Thymus (tissue), 11 donors: ENCODE results near the gene PCNT. TPM values are rescaled to one million over a fixed set of nuclear protein-coding genes. Genes with fewer than 3 reads are reported as not detected.

Source experiments
- DNase-seq, 9 donors: peaks; one replicate each; pipeline ENCODE4 v3.0.0-alpha.2; 2013; ENCODE audit warnings: low spot score in 9 of 9, low read depth in 6 of 9, missing footprints in 1 of 9
- H3K27ac ChIP-seq, 2 donors: one replicate each; pipeline ENCODE4 v1.5.1; 2013; ENCODE audit warnings: control low read depth in 1 of 2, low read depth in 1 of 2, low read length in 1 of 2, mild to moderate bottlenecking in 1 of 2, moderate library complexity in 1 of 2
- H3K27me3 ChIP-seq, 2 donors: one replicate each; pipeline ENCODE4 v1.5.1; 2013; ENCODE audit warnings: low read length in 1 of 2; ENCODE audit not compliant: control insufficient read depth in 2 of 2, insufficient read depth in 1 of 2
- H3K36me3 ChIP-seq, 2 donors: one replicate each; pipeline ENCODE4 v1.5.1; 2013; ENCODE audit warnings: low read length in 1 of 2, mild to moderate bottlenecking in 1 of 2, moderate library complexity in 1 of 2; ENCODE audit not compliant: control insufficient read depth in 2 of 2, insufficient read depth in 2 of 2
- H3K4me1 ChIP-seq, 2 donors: one replicate each; pipeline ENCODE4 v1.5.1; 2013; ENCODE audit warnings: low read length in 2 of 2; ENCODE audit not compliant: control insufficient read depth in 2 of 2, insufficient read depth in 2 of 2
- H3K4me3 ChIP-seq, 2 donors: one replicate each; pipeline ENCODE4 v1.5.1; 2013; ENCODE audit warnings: low read length in 2 of 2, control low read depth in 1 of 2, mild to moderate bottlenecking in 1 of 2
- H3K9me3 ChIP-seq, 2 donors: one replicate each; pipeline ENCODE4 v1.5.1; 2013; ENCODE audit warnings: low read length in 1 of 2, mild to moderate bottlenecking in 1 of 2; ENCODE audit not compliant: control insufficient read depth in 2 of 2, insufficient read depth in 1 of 2
- WGBS: extraction: QIAGEN DNeasy Blood & Tissue Kit; methylation state at CpG from one replicate; pipeline ENCODE4 v1.1.7; 2013; 5-methylcytosine and 5-hydroxymethylcytosine counted together
- polyA plus RNA-seq: library from polyadenylated mRNA; stranded (reverse); fragments of 200-250 nt; gene quantifications from one replicate; pipeline ENCODE4 v1.2.3, GENCODE V29; 2013
- total RNA-seq: library from RNA; stranded (reverse); fragments of 120-200 nt; gene quantifications from one replicate; pipeline ENCODE4 v1.2.4, GENCODE V29; 2013
- donor health status: healthy.

Gene PCNT
- total and polyA plus RNA-seq, 2 donors = 16.7 to 20.7 TPM

DNA sequence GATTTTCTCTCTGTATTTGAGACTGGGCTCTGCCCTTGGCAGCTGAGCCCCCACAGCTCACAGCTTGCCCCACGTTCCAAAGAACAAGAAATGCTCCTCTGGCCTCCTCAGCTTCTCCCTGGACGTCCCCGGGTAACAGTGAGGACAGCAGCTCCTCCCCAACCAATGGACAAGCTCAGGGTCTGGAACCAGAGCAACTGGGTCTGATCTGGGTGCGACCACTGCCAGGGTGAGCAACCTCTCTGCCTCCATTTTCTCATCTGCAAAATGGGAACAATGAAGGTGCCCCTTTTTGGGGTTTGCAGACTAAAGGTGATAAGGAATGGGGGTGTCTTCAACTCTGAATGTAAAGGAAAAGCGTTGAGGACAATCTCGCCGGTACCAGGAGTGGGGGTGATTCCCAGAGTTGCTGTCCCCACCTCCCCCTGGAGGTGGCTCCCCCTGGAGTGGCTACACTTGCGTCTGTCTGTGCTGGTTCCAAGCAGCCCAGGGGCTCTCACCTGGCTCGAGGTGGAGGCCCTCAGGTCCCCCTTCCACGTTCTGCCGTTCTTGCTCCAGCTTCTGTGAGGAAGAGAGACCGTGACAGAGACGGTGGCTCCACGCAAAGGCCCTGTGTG, 7.1 kb upstream of the PCNT start:
- Histone ChIP-seq H3K27me3 (no peaks in the 10 kb centered on the region), H3K4me1 (peaks cover 1 to 26% of the 10 kb centered on the region in 2 donors), H3K9me3 (no peaks in the 10 kb centered on the region), H3K36me3 (peaks cover 46 to 54% of the 10 kb centered on the region in 2 donors), H3K4me3 (no peak overlapping the region), H3K27ac (no peak overlapping the region)
- no peak for DNase-seq
- WGBS = 97% methylated on average over 14 of the region's 14 CpGs

DNA sequence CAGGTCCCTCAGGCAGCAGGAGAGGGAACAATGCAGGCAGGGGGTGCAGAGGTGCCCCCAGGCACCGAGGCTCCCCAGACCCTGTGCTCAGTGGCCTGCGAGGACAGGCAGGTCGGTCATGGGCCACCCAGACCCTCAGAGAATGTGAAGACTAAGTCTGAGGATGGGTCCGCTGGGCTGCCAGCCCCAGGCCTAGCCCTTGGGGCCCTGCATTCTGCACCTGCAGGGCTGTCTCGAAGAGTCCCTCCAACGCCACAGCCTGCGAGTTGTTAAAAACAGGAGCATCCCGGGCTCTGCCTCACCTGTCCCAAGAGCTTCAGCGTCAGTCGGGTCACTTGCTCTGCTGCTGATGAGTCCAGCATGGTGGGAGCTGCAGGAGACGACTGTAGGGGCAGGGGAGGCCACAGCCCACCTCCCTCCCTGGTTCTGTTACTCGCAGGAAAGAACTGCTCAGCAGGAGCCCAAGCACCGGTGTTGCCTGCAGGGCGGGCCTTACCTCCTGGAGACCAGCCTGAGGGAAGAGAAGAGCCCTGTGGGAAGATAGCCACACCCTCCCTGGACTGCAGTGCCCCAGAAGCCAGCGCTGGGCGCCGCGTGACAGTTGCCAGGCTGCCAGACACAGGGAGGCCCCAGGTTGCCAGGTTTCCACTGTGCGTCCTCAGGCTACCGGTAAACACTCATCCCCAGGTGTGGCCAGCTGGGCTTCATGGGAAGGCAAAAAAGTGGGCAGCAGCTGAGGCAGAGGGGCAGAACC, 6.1 kb upstream of the PCNT start:
- no peak overlapping the region for H3K27ac ChIP-seq
- H3K27me3 ChIP-seq = no peaks in the 10 kb centered on the region
- DNase-seq = no peak
- WGBS = 97% methylated on average over 20 of the region's 20 CpGs
- H3K4me3 ChIP-seq = no peak overlapping the region
- no peaks in the 10 kb centered on the region for H3K9me3 ChIP-seq
- peaks cover 45 to 51% of the 10 kb centered on the region in 2 donors for H3K36me3 ChIP-seq
- peaks cover 12 to 37% of the 10 kb centered on the region in 2 donors for H3K4me1 ChIP-seq

DNA sequence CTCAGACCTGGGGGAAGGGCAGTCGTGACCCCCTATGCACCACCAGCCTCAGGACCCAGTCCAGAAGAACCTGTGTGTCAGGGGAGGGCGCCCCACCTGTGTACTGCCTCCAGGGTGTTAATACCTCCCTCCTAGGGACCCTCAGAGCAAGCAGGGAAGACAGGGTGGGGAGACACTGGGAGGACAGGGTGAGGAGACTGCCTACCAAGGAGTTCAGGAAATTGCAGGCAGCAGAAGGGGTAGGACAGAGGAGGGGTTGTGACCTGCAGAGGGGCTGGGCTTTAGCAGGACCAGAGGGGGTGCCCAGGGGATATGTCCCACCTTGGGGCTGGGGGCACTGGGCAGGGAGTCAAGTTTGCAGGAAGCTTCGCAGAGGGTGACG, 5.5 kb upstream of the PCNT start:
- H3K4me1 ChIP-seq = peaks cover 15 to 40% of the 10 kb centered on the region in 2 donors
- H3K36me3 ChIP-seq = peaks cover 40 to 45% of the 10 kb centered on the region in 2 donors
- no peaks in the 10 kb centered on the region for H3K9me3 ChIP-seq
- DNase-seq = no peak
- H3K27ac ChIP-seq = no peak overlapping the region
- WGBS = 98% methylated on average over 4 of the region's 4 CpGs
- H3K4me3 ChIP-seq = no peak overlapping the region
- H3K27me3 ChIP-seq = no peaks in the 10 kb centered on the region

DNA sequence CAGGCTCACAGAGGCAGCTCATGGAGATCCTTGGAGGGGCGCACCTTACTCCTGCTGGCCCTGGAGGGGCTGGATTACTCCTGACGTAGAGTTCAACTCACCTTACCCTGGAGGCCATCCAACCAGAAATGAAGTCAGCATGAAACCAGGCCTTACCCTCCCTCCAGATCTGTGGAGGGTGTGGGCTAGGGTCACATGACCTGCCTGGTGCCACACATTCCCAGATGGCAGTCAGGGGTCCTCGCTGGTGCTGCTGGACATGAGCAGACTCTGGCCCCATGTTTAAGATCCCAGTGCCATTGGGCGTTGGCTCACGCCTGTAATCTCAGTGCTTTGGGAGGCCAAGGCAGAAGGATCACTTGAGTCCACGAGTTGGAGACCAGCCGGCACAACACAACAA, 4.8 kb upstream of the PCNT start:
- Histone ChIP-seq H3K4me1 (peaks cover 15 to 40% of the 10 kb centered on the region in 2 donors), H3K27ac (no peak overlapping the region), H3K9me3 (no peaks in the 10 kb centered on the region), H3K4me3 (no peak overlapping the region), H3K36me3 (peaks cover 35 to 41% of the 10 kb centered on the region in 2 donors), H3K27me3 (no peaks in the 10 kb centered on the region)
- WGBS = 97% methylated on average over 7 of the region's 7 CpGs
- DNase-seq = no peak

- peak overlapping the region; percentile 58 to 60 for H3K27ac ChIP-seq
- peaks cover 27 to 29% of the 10 kb centered on the region in 2 donors for H3K36me3 ChIP-seq
- peak overlapping the region; percentile 21 to 98 for H3K4me3 ChIP-seq
- H3K9me3 ChIP-seq = no peaks in the 10 kb centered on the region
- H3K4me1 ChIP-seq = peaks cover 15 to 41% of the 10 kb centered on the region in 2 donors
- 9% methylated on average over 4 of the region's 4 CpGs for WGBS
- H3K27me3 ChIP-seq = no peaks in the 10 kb centered on the region
- DNase-seq = peak in 2 of 9 donors; percentile 13 to 47
Observed at GRCh38 chr21:46320331-46320801, 3.6 kb upstream of the PCNT start.

DNA sequence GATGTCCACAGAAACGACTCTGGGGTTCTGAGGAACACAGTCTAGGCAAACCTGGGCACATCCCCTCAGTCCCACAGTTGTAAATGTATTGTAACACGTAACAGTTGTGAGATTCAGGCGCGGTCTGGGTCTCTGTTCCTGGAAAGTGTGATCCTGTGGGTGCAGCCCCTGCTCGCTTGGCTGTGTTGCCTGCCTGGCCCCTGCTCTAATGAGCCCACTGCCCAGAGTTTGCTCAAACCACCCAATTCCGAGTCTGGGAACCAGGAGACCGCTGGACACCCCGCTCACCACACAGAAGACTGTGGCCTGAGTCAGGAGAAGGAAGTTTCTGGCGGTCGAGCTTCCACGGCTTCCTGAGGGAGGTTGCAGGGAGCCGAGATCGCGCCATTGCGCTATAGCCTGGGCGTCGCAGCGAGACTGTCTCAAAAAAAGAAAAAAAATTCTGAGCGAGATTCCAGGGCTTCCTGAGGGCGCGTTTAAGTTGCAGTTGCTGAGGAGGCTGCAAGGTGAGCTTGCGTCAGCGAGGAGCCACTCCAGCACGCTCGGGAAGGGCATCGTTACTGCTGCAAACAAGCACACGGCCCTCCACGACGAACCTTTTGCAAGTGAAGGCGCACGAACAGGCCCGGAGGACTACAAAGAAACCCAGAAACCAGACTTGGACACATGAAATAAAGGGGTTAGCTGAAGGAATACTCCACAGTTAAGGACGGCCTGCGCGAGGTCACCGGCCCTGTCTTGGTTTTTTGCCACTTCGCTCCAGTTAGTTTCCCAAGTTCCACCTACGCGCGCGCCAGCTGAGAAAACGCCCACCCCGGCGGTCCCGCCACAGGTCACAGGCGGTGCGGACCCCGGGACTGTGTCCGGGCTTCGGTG, 1.4 kb upstream of the PCNT start:
- Histone ChIP-seq H3K4me1 (peaks cover 19 to 45% of the 10 kb centered on the region in 2 donors), H3K27ac (peak overlapping the region; percentile 36 to 83)
- peak in 3 of 9 donors; percentile 12 to 36 (median 13) for DNase-seq

GRCh38 chr21:46323227-46323709, 688 bp upstream of the PCNT start:
- Histone ChIP-seq H3K27me3 (no peaks in the 10 kb centered on the region), H3K4me1 (peaks cover 19 to 45% of the 10 kb centered on the region in 2 donors), H3K27ac (peak overlapping the region in 1 of 2 donors; percentile 83), H3K9me3 (no peaks in the 10 kb centered on the region), H3K4me3 (peak overlapping the region; percentile 98), H3K36me3 (peaks cover 18 to 22% of the 10 kb centered on the region in 2 donors)
- peak in 3 of 9 donors; percentile 3 to 18 (median 9) for DNase-seq
- under 1% methylated on average over 34 of the region's 34 CpGs for WGBS

More for the DNA sequence above, 1.4 kb upstream of the PCNT start:
- Histone ChIP-seq H3K27me3 (no peaks in the 10 kb centered on the region), H3K4me3 (peak overlapping the region; percentile 98), H3K9me3 (no peaks in the 10 kb centered on the region), H3K36me3 (peaks cover 20 to 21% of the 10 kb centered on the region in 2 donors)
- 2% methylated on average over 50 of the region's 50 CpGs for WGBS

DNA sequence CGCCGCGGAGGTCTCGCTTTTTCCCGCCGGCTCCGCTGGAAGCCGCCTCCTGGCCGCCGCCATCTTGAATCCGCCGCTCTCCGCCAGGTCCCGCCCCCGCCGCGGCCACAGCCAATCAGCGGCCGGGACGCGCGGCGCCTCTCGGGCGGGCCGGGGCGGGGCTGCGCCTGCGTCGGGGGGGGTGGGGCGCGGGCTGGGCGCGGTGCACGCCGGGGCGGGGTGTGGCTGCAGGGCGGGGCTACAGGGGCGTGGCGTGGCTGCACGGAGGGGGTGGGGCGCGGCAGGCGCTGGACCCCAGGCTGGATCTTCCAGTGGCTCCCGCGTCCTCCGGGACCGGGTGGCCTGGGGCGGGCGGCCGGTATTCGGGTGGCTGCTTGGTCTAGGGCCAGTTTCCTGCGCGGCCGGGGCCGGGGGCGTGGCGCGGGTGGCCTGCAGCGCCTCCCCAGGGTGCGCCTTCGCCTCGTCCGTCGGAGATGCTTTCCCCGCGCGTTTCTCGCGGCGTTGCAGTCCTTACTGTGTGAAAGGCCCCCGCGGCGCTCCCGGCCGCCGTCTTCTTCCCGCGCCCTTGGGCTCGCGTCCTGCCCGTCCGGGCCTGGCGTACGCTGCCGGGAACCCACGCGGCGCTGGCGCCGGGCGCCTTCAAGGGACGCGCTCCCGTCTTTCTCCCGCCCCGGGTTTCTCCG, 575 bp downstream of the PCNT start:
- WGBS = under 1% methylated on average over 98 of the region's 98 CpGs
- Histone ChIP-seq H3K9me3 (no peaks in the 10 kb centered on the region), H3K36me3 (peaks cover 17 to 22% of the 10 kb centered on the region in 2 donors), H3K27ac (peak overlapping the region; percentile 100), H3K27me3 (no peaks in the 10 kb centered on the region), H3K4me3 (peak overlapping the region; percentile 98), H3K4me1 (peaks cover 19 to 38% of the 10 kb centered on the region in 2 donors)
- DNase-seq = peak in 8 of 9 donors; percentile 54 to 90 (median 73)
